ENCODE data around the gene RAB35.

Gene RAB35

DNA sequence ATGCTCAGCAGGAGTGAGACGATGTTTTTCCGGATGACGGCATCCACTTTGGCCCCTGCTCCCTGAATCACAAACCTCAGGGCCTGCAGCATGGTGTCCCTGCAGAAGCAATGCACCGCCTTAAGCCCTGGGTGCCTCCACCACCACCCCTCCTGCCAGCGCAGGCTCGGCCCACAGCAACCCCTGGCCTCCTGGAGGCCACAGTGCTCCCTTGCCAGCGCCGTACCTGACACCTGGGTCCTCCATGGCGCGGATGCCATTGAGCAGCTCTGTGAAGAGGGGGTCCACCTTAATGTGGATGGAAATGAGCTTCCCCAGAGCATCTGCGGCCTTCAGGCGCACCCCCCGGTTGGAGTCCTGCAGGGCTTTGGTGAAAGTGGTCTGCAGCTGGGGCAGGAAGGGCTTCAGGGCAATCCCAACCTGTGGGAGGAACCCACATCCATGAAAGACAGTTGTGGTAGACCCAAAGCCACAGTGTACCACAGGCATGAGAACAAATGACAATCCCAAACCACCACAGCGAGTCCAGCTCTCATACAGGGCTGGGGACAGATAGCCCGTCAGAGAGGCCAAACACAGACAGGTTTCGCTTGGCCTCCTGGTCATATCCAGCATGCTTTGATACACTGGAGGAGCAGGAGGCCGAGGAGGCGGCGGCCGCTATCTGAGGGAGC, 17.9 kb upstream of the RAB35 start:
- H3K4me3 ChIP-seq (ENCODE audit: low read length in 2 of 2) = no peak overlapping the region
- H3K4me1 ChIP-seq (ENCODE audit: control insufficient read depth, insufficient read depth, low read length) = no peaks in the 10 kb centered on the region
- H3K27ac ChIP-seq (ENCODE audit: low read length) = no peak overlapping the region
- H3K27me3 ChIP-seq (ENCODE audit: control insufficient read depth in 1 of 2, insufficient read depth in 2 of 2, low read length in 2 of 2) = no peaks in the 10 kb centered on the region
- H3K36me3 ChIP-seq (ENCODE audit: control insufficient read depth in 2 of 2, insufficient read depth in 2 of 2, low read length in 2 of 2) = peaks cover 83 to 86% of the 10 kb centered on the region in 2 donors
- H3K9me3 ChIP-seq (ENCODE audit: control insufficient read depth in 2 of 2, low read length in 2 of 2) = no peaks in the 10 kb centered on the region
- no peak overlapping the region for H3K9ac ChIP-seq (ENCODE audit: low read length in 2 of 2)

DNA sequence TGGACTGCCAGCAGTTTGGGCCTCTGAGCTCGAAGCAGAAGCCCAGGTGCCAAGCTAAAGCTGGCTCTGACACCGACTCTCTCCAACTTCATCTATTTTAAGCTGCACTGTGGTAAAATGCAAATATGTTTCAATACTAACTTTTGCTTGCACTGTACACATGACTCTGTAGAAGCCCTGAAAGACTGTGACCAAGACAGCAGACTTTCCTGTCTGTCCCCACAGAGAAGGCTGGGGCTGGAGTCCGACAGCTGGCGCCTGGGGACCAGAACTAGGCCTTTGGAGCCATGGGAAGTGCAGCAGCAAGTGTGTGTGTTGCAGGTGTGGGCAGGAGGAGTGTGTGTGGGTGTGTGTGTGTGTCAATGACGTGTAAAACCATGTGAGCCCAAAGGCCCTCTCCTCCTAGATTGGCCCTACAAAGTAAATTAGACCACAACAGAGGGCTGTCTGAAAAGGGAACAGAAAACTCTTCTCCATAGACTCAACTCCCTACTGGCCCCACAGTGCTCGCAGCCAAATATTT, 16.4 kb upstream of the RAB35 start:
- Histone ChIP-seq H3K4me3 (ENCODE audit: low read length in 2 of 2) (no peak overlapping the region), H3K9ac (ENCODE audit: low read length in 2 of 2) (no peak overlapping the region), H3K27ac (ENCODE audit: low read length) (no peak overlapping the region), H3K4me1 (ENCODE audit: control insufficient read depth, insufficient read depth, low read length) (no peaks in the 10 kb centered on the region), H3K36me3 (ENCODE audit: control insufficient read depth in 2 of 2, insufficient read depth in 2 of 2, low read length in 2 of 2) (peaks cover 79 to 81% of the 10 kb centered on the region in 2 donors), H3K9me3 (ENCODE audit: control insufficient read depth in 2 of 2, low read length in 2 of 2) (no peaks in the 10 kb centered on the region), H3K27me3 (ENCODE audit: control insufficient read depth in 1 of 2, insufficient read depth in 2 of 2, low read length in 2 of 2) (no peaks in the 10 kb centered on the region)

DNA sequence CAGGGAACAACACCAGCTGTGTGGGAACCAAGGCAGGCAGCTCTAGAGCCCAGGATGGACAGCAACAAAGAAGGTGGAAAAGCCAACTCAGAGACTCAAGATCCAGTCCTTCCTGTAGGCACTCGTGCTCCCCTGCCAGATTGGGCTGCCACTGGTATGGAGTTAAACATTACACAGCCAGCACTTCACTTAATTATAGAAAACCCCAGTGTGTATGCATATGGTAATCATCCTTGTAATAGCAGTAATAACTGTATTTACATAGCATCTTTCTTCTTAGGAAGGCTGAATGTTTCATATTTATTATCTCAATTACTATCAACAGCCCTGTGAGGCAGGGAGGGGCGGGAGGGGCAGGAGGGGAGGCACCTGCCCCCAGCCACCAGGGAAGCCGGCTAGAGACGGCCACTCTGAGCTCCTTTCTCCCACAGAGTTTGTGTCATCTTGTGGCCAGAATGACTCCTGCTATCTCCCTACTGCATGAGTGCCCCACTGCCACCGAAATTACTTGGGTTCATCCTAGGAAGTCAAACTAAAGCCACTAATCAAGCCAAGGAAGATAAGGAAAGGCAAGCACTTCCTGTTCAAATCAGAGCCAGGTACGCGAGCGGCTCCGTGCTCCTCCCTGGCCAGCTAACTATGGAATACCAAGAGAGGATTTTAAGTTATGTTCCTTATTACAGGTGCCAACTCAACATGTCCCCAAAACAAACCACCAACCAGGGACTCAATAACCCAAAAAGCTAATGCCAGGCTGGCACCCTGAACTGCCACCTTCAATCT, 15.7 kb upstream of the RAB35 start:
- no peak overlapping the region for H3K9ac ChIP-seq (ENCODE audit: low read length in 2 of 2)
- H3K27ac ChIP-seq (ENCODE audit: low read length) = no peak overlapping the region
- H3K36me3 ChIP-seq (ENCODE audit: control insufficient read depth in 2 of 2, insufficient read depth in 2 of 2, low read length in 2 of 2) = peaks cover 79 to 82% of the 10 kb centered on the region in 2 donors
- H3K4me1 ChIP-seq (ENCODE audit: control insufficient read depth, insufficient read depth, low read length) = no peaks in the 10 kb centered on the region
- H3K9me3 ChIP-seq (ENCODE audit: control insufficient read depth in 2 of 2, low read length in 2 of 2) = no peaks in the 10 kb centered on the region
- H3K4me3 ChIP-seq (ENCODE audit: low read length in 2 of 2) = no peak overlapping the region
- no peaks in the 10 kb centered on the region for H3K27me3 ChIP-seq (ENCODE audit: control insufficient read depth in 1 of 2, insufficient read depth in 2 of 2, low read length in 2 of 2)

GRCh38 chr12:120131116-120131515, 14.6 kb upstream of the RAB35 start:
- Histone ChIP-seq H3K4me1 (ENCODE audit: control insufficient read depth, insufficient read depth, low read length) (no peaks in the 10 kb centered on the region), H3K9me3 (ENCODE audit: control insufficient read depth in 2 of 2, low read length in 2 of 2) (no peaks in the 10 kb centered on the region), H3K4me3 (ENCODE audit: low read length in 2 of 2) (no peak overlapping the region), H3K27me3 (ENCODE audit: control insufficient read depth in 1 of 2, insufficient read depth in 2 of 2, low read length in 2 of 2) (no peaks in the 10 kb centered on the region), H3K9ac (ENCODE audit: low read length in 2 of 2) (no peak overlapping the region), H3K27ac (ENCODE audit: low read length) (no peak overlapping the region), H3K36me3 (ENCODE audit: control insufficient read depth in 2 of 2, insufficient read depth in 2 of 2, low read length in 2 of 2) (peaks cover 75 to 77% of the 10 kb centered on the region in 2 donors)

- Histone ChIP-seq H3K4me1 (ENCODE audit: control insufficient read depth, insufficient read depth, low read length) (no peaks in the 10 kb centered on the region), H3K36me3 (ENCODE audit: control insufficient read depth in 2 of 2, insufficient read depth in 2 of 2, low read length in 2 of 2) (peaks cover 73 to 76% of the 10 kb centered on the region in 2 donors), H3K9me3 (ENCODE audit: control insufficient read depth in 2 of 2, low read length in 2 of 2) (no peaks in the 10 kb centered on the region), H3K9ac (ENCODE audit: low read length in 2 of 2) (no peak overlapping the region), H3K27ac (ENCODE audit: low read length) (no peak overlapping the region), H3K4me3 (ENCODE audit: low read length in 2 of 2) (no peak overlapping the region), H3K27me3 (ENCODE audit: control insufficient read depth in 1 of 2, insufficient read depth in 2 of 2, low read length in 2 of 2) (no peaks in the 10 kb centered on the region)
These were observed 13.5 kb upstream of the RAB35 start for GRCh38 chr12:120130011-120130410.

GRCh38 chr12:120126635-120127005, 10.1 kb upstream of the RAB35 start:
- no peak overlapping the region for H3K4me3 ChIP-seq (ENCODE audit: low read length in 2 of 2)
- no peak overlapping the region for H3K27ac ChIP-seq (ENCODE audit: low read length)
- H3K4me1 ChIP-seq (ENCODE audit: control insufficient read depth, insufficient read depth, low read length) = no peaks in the 10 kb centered on the region
- no peak overlapping the region for H3K9ac ChIP-seq (ENCODE audit: low read length in 2 of 2)
- H3K9me3 ChIP-seq (ENCODE audit: control insufficient read depth in 2 of 2, low read length in 2 of 2) = no peaks in the 10 kb centered on the region
- H3K27me3 ChIP-seq (ENCODE audit: control insufficient read depth in 1 of 2, insufficient read depth in 2 of 2, low read length in 2 of 2) = no peaks in the 10 kb centered on the region
- peaks cover 40 to 47% of the 10 kb centered on the region in 2 donors for H3K36me3 ChIP-seq (ENCODE audit: control insufficient read depth in 2 of 2, insufficient read depth in 2 of 2, low read length in 2 of 2)

GRCh38 chr12:120125792-120126634, 9.5 kb upstream of the RAB35 start:
- Histone ChIP-seq H3K4me1 (ENCODE audit: control insufficient read depth, insufficient read depth, low read length) (no peaks in the 10 kb centered on the region), H3K4me3 (ENCODE audit: low read length in 2 of 2) (no peak overlapping the region), H3K9ac (ENCODE audit: low read length in 2 of 2) (no peak overlapping the region), H3K27me3 (ENCODE audit: control insufficient read depth in 1 of 2, insufficient read depth in 2 of 2, low read length in 2 of 2) (no peaks in the 10 kb centered on the region), H3K9me3 (ENCODE audit: control insufficient read depth in 2 of 2, low read length in 2 of 2) (no peaks in the 10 kb centered on the region), H3K36me3 (ENCODE audit: control insufficient read depth in 2 of 2, insufficient read depth in 2 of 2, low read length in 2 of 2) (peaks cover 34 to 41% of the 10 kb centered on the region in 2 donors), H3K27ac (ENCODE audit: low read length) (no peak overlapping the region)

- H3K4me3 ChIP-seq (ENCODE audit: low read length in 2 of 2) = no peak overlapping the region
- no peaks in the 10 kb centered on the region for H3K27me3 ChIP-seq (ENCODE audit: control insufficient read depth in 1 of 2, insufficient read depth in 2 of 2, low read length in 2 of 2)
- H3K9ac ChIP-seq (ENCODE audit: low read length in 2 of 2) = no peak overlapping the region
- H3K36me3 ChIP-seq (ENCODE audit: control insufficient read depth in 2 of 2, insufficient read depth in 2 of 2, low read length in 2 of 2) = peaks cover 25 to 32% of the 10 kb centered on the region in 2 donors
- no peaks in the 10 kb centered on the region for H3K9me3 ChIP-seq (ENCODE audit: control insufficient read depth in 2 of 2, low read length in 2 of 2)
- no peaks in the 10 kb centered on the region for H3K4me1 ChIP-seq (ENCODE audit: control insufficient read depth, insufficient read depth, low read length)
- no peak overlapping the region for H3K27ac ChIP-seq (ENCODE audit: low read length)
These were observed 8.5 kb upstream of the RAB35 start for GRCh38 chr12:120125029-120125428.

DNA sequence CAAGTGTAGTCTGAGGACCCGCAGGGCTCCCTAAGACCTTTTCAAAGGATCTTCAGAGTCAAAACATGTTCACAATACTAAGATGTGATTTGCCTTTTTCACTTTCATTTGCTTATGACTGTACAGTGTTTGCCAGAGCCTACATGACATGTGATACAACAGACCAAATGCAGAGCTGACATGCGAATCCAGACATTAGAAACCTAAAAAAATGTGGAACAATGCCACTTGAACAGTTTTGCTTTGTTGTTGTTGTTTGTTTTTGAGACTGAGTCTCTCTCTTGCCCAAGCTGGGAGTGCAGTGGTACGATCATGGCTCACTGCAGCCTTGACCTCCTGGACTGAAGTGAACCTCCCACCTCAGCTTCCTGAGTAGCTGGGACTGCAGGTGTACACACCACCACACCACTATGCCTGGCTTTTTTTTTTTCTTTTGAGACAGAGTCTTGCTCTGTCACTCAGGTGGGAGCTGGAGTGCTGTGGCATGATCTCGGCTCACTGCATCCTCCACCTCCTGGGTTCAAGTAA, 5.3 kb upstream of the RAB35 start:
- no peak overlapping the region for H3K27ac ChIP-seq (ENCODE audit: low read length)
- H3K9ac ChIP-seq (ENCODE audit: low read length in 2 of 2) = no peak overlapping the region
- peaks cover 15% of the 10 kb centered on the region for H3K4me1 ChIP-seq (ENCODE audit: control insufficient read depth, insufficient read depth, low read length)
- H3K36me3 ChIP-seq (ENCODE audit: control insufficient read depth in 2 of 2, insufficient read depth in 2 of 2, low read length in 2 of 2) = peaks cover 3 to 9% of the 10 kb centered on the region in 2 donors
- H3K27me3 ChIP-seq (ENCODE audit: control insufficient read depth in 1 of 2, insufficient read depth in 2 of 2, low read length in 2 of 2) = no peaks in the 10 kb centered on the region
- no peak overlapping the region for H3K4me3 ChIP-seq (ENCODE audit: low read length in 2 of 2)
- H3K9me3 ChIP-seq (ENCODE audit: control insufficient read depth in 2 of 2, low read length in 2 of 2) = no peaks in the 10 kb centered on the region

DNA sequence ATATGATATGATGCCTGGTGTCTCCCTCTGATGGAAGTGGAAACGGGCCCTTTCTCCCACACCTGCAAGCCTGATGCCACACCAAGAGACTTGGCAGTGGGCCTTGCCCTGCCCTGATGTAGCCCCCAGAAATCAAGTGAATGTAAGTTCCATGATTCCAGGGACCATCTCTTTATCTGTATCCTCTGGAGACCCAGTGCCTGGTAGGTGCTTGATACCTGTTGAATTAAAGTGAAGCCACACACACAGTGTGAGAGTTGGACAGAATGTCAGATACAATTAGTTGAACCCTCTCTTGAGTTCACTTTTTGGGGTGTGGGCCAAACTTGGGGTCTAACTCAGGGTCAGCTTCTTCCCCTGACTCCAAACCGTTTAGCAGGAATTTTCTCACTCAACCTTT, 4.8 kb upstream of the RAB35 start:
- no peak overlapping the region for H3K27ac ChIP-seq (ENCODE audit: low read length)
- peaks cover 0 to 7% of the 10 kb centered on the region in 2 donors for H3K36me3 ChIP-seq (ENCODE audit: control insufficient read depth in 2 of 2, insufficient read depth in 2 of 2, low read length in 2 of 2)
- H3K27me3 ChIP-seq (ENCODE audit: control insufficient read depth in 1 of 2, insufficient read depth in 2 of 2, low read length in 2 of 2) = no peaks in the 10 kb centered on the region
- H3K9ac ChIP-seq (ENCODE audit: low read length in 2 of 2) = no peak overlapping the region
- peaks cover 15% of the 10 kb centered on the region for H3K4me1 ChIP-seq (ENCODE audit: control insufficient read depth, insufficient read depth, low read length)
- no peak overlapping the region for H3K4me3 ChIP-seq (ENCODE audit: low read length in 2 of 2)
- H3K9me3 ChIP-seq (ENCODE audit: control insufficient read depth in 2 of 2, low read length in 2 of 2) = no peaks in the 10 kb centered on the region
